ENCODE measurements around the gene EEF1AKMT1. TPM values are rescaled to one million over a fixed set of nuclear protein-coding genes. Genes with fewer than 3 reads are reported as not detected.

EEF1AKMT1 gene
- total RNA-seq, 1 experiment from 2014 or later, result 10.6 TPM

DNA sequence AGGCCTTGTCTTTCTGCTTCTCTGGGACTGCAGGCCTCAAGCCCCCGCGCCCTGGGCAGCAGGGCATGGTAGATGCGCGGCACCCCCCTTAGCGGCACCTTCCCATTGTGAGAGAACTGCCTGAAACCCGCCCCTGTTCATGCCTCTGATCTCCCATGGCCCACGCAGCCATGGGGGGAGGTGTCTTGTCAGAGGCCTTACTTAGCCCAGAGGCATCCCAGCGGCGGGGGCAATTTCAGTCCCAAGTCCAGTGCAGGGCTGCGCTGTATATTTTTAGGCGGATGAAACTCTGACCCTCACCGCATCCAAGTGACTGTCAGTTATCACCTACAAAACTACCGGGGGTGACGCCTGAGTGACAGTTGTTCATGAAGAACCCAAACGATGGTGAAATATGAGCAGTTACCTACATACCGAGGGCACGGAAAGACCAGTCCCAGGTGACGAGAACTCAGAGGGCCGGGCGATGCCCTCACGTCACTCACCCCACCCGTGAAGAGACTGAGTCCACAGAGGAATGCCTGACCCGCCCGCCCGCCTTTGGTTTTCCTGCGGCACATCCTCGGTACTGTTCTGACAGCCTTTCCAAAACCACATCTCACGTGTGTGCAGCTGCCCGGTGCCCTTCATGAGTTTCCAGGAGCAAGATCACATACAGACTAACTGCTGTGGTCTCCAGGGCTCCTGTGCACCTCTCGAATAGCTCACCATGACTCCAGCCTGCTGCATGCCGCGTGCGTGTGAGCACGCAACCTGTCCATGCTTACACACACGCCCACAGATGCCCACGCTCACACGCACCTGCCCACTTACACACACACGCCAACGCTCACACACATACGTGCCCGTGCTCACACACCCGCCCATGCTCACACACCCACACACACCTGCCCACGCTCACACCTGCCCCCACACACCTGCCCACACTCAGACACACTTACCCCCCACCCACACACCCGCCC, 55.9 kb downstream of the EEF1AKMT1 start:
- no TSS peak for BruUV-seq (replicated peaks)
- Histone ChIP-seq H2AFZ (ENCODE audit: low read length) (no peak overlapping the region), H3K36me3 (ENCODE audit: low read depth, low read length) (no peaks in the 10 kb centered on the region), H3K9me3 (ENCODE audit: low read length) (no peaks in the 10 kb centered on the region), H3K9me2 (replicated peaks; ENCODE audit: low read length) (no peaks in the 10 kb centered on the region), H3K79me2 (ENCODE audit: low read length) (no peaks in the 10 kb centered on the region), H3K4me2 (ENCODE audit: low read length) (no peak overlapping the region), H3K9ac (ENCODE audit: low read length) (no peak overlapping the region), H3K27ac (ENCODE audit: low read length) (no peak overlapping the region), H3F3A (ENCODE audit: low read length, unreplicated experiment) (no peaks in the 10 kb centered on the region), H3K27me3 (ENCODE audit: low read length) (no peaks in the 10 kb centered on the region), H3K4me1 (ENCODE audit: insufficient read depth, low read length) (peaks cover 1% of the 10 kb centered on the region; the same call in 1 of the 2 replicates), H3K4me3 (ENCODE audit: low read length) (no peak overlapping the region), H4K20me1 (ENCODE audit: low read length) (no peaks in the 10 kb centered on the region)
- TF ChIP-seq EZH2 (IDR thresholded peaks at IDR 0.05; ENCODE audit: low read length, unreplicated experiment) (no peak), EZH2phosphoT487 (IDR thresholded peaks at IDR 0.05; ENCODE audit: borderline replicate concordance, low read length) (no peak)
- ATAC-seq (no peak), DNase-seq (no peak)
- ChIA-PET POLR2A (ENCODE audit: unreplicated experiment) (no interaction called here), CTCF (no interaction called here)
- intact Hi-C loops (cut with micrococcal nuclease), result loop anchor here (10.0 kb wide), 1 partner anchor 67 kb away; no protein-coding TSS in a partner anchor

DNA sequence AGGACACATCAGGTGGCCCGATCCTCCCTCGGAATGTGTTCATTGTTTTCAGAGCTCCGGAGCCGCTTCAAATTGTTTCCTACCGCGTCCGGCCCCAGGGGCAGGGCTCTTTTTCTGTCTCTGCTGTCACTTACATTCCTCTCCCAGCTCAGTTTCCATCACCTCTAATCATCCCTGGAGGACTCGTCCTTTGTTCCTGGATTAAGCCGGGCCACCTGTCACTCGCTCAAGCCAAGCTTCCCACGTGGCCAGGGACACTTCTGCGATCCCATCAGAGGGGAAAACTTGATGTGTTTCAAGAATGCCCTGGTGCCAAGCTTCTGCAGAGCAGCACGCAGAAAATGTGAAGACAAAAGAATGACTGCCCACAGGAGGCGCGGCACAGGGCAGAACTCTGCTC, 56.8 kb downstream of the EEF1AKMT1 start:
- Histone ChIP-seq H3K9me2 (replicated peaks; ENCODE audit: low read length) (no peaks in the 10 kb centered on the region), H3K27me3 (ENCODE audit: low read length) (no peaks in the 10 kb centered on the region), H3K4me3 (ENCODE audit: low read length) (no peak overlapping the region), H3K9ac (ENCODE audit: low read length) (no peak overlapping the region), H3K79me2 (ENCODE audit: low read length) (no peaks in the 10 kb centered on the region), H3K9me3 (ENCODE audit: low read length) (no peaks in the 10 kb centered on the region), H3F3A (ENCODE audit: low read length, unreplicated experiment) (no peaks in the 10 kb centered on the region), H3K4me1 (ENCODE audit: insufficient read depth, low read length) (peaks cover 3% of the 10 kb centered on the region; the same call in 1 of the 2 replicates), H3K27ac (ENCODE audit: low read length) (no peak overlapping the region), H4K20me1 (ENCODE audit: low read length) (no peaks in the 10 kb centered on the region), H3K36me3 (ENCODE audit: low read depth, low read length) (no peaks in the 10 kb centered on the region), H3K4me2 (ENCODE audit: low read length) (no peak overlapping the region), H2AFZ (ENCODE audit: low read length) (no peak overlapping the region)
- TF ChIP-seq EZH2phosphoT487 (IDR thresholded peaks at IDR 0.05; ENCODE audit: borderline replicate concordance, low read length), result no peak
- DNase-seq (no peak), ATAC-seq (no peak)
- BruUV-seq (replicated peaks), result no TSS peak
- ChIA-PET CTCF (no interaction called here), POLR2A (ENCODE audit: unreplicated experiment) (no interaction called here)
- intact Hi-C loops (cut with micrococcal nuclease), result loop anchor here (10.0 kb wide), 1 partner anchor 68 kb away; no protein-coding TSS in a partner anchor

GRCh38 chr13:20715330-20715712, 58.4 kb downstream of the EEF1AKMT1 start:
- Histone ChIP-seq H3K4me2 (ENCODE audit: low read length) (no peak overlapping the region), H3K9me3 (ENCODE audit: low read length) (no peaks in the 10 kb centered on the region), H3K4me1 (ENCODE audit: insufficient read depth, low read length) (peaks cover 3% of the 10 kb centered on the region; the same call in 1 of the 2 replicates), H3K9ac (ENCODE audit: low read length) (no peak overlapping the region), H3K27ac (ENCODE audit: low read length) (no peak overlapping the region), H3K36me3 (ENCODE audit: low read depth, low read length) (no peaks in the 10 kb centered on the region), H3K79me2 (ENCODE audit: low read length) (no peaks in the 10 kb centered on the region), H3K9me2 (replicated peaks; ENCODE audit: low read length) (no peaks in the 10 kb centered on the region), H2AFZ (ENCODE audit: low read length) (no peak overlapping the region), H3F3A (ENCODE audit: low read length, unreplicated experiment) (no peaks in the 10 kb centered on the region), H4K20me1 (ENCODE audit: low read length) (no peaks in the 10 kb centered on the region), H3K27me3 (ENCODE audit: low read length) (no peaks in the 10 kb centered on the region), H3K4me3 (ENCODE audit: low read length) (no peak overlapping the region)
- no peak for ATAC-seq
- no peak for DNase-seq
- ChIA-PET POLR2A (ENCODE audit: unreplicated experiment) (no interaction called here), CTCF (interaction anchor here (1.2 kb wide), 1 partner anchor 114 kb away, joined by 6 read pairs; no protein-coding TSS in a partner anchor)
- intact Hi-C loops (cut with micrococcal nuclease), result loop anchor here (10.0 kb wide), 1 partner anchor 69 kb away; no protein-coding TSS in a partner anchor
- BruUV-seq (replicated peaks), result no TSS peak
- TF ChIP-seq EZH2phosphoT487 (IDR thresholded peaks at IDR 0.05; ENCODE audit: borderline replicate concordance, low read length) (no peak), EZH2 (IDR thresholded peaks at IDR 0.05; ENCODE audit: low read length, unreplicated experiment) (no peak)
- TF ChIP-seq, protein P1, sequence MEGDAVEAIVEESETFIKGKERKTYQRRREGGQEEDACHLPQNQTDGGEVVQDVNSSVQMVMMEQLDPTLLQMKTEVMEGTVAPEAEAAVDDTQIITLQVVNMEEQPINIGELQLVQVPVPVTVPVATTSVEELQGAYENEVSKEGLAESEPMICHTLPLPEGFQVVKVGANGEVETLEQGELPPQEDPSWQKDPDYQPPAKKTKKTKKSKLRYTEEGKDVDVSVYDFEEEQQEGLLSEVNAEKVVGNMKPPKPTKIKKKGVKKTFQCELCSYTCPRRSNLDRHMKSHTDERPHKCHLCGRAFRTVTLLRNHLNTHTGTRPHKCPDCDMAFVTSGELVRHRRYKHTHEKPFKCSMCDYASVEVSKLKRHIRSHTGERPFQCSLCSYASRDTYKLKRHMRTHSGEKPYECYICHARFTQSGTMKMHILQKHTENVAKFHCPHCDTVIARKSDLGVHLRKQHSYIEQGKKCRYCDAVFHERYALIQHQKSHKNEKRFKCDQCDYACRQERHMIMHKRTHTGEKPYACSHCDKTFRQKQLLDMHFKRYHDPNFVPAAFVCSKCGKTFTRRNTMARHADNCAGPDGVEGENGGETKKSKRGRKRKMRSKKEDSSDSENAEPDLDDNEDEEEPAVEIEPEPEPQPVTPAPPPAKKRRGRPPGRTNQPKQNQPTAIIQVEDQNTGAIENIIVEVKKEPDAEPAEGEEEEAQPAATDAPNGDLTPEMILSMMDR (conservative IDR thresholded peaks at IDR 0.05; ENCODE audit: low read depth, low read length), result no peak

All from PC-3 (cell line).